ENCODE measurements around the gene RPGR. TPM values are rescaled to one million over a fixed set of nuclear protein-coding genes. Genes with fewer than 3 reads are reported as not detected.

The RPGR gene
- total and polyA plus RNA-seq, 9 of the 15 experiments (the other 6 are each of a cell fraction or from before 2014, with no cell fraction given) = 2.1 to 7.9 (median 5.7) TPM

DNA sequence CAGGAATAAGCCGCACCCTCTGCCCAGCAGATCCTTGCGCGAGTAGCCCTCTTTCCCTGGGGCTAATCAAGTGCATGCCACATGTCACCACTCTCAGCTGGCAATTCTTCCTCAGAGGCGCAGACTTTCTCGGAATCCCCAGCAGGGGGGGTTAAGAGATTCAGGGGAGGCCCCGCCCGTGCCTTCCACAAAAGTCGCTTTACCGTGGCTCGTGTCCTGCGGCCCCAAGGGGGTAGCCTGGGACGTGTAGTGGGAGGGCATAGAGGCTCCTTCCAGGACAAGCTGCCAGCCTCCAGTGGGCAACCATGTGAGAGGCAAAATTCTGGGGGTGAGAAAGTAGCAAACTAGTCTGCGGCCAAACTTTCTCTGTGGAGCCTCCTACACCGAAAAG lies 107.3 kb downstream of the RPGR start (continued):
- TF ChIP-seq MCM5 (IDR thresholded peaks at IDR 0.05; ENCODE audit: low read depth) (no peak), ZBTB7A (IDR thresholded peaks at IDR 0.05; ENCODE audit: borderline replicate concordance, control insufficient read depth, low read depth, low read length) (no peak), ZNF146 (CRISPR knock-in tag; IDR thresholded peaks at IDR 0.05; ENCODE audit: unreplicated experiment) (no peak)

Small RNAs within 50 kb of the gene (small RNA-seq; reads per million reads assigned to genes)
- not detected for gene RF00322

Other genes with a start within 250 kb of the RPGR start
- 0.08 TPM in 1 of 2 replicates, not detected in the other for gene SRPX, start 106.6 kb downstream of the RPGR start, total RNA-seq (2014; rRNA removed)
- 0.15 TPM in 1 of 2 replicates, not detected in the other for gene SRPX, start 106.6 kb downstream of the RPGR start, total RNA-seq (2014; rRNA removed; fragmentation: Illumina TruSeq; extraction: Trizol)
- gene SRPX, start 106.6 kb downstream of the RPGR start, total RNA-seq (2015; rRNA removed; fragmentation: Illumina TruSeq; extraction: Trizol) = 0.43 TPM in 1 of 2 replicates, not detected in the other
- gene SRPX, start 106.6 kb downstream of the RPGR start, total RNA-seq (2021) = 0.45 TPM in 1 of 2 replicates, not detected in the other
- 0.18 and 0.65 TPM in 2 replicates for gene SRPX, start 106.6 kb downstream of the RPGR start, polyA plus RNA-seq (2011; rRNA removed)
- 0.24 TPM in 1 of 2 replicates, not detected in the other for gene SRPX, start 106.6 kb downstream of the RPGR start, polyA plus RNA-seq (2014; fragmentation: Illumina TruSeq; extraction: Trizol)
- under 1 TPM; 0.38 to 0.77 TPM for gene SRPX, start 106.6 kb downstream of the RPGR start, polyA plus RNA-seq (2014; fragmentation: Nextera tagmentation; extraction: Ambion mirVana)
- gene SRPX, start 106.6 kb downstream of the RPGR start, polyA plus RNA-seq (2014; rRNA removed) = 0.11 and 0.42 TPM in 2 replicates
- gene OTC, start 25.1 kb upstream of the RPGR start, total RNA-seq (2014; rRNA removed) = not detected in 2 replicates
- not detected in 2 replicates for gene OTC, start 25.1 kb upstream of the RPGR start, total RNA-seq (2014; rRNA removed; fragmentation: Illumina TruSeq; extraction: Trizol)
- gene OTC, start 25.1 kb upstream of the RPGR start, total RNA-seq (2015; rRNA removed; fragmentation: Illumina TruSeq; extraction: Trizol) = not detected in 2 replicates
- gene OTC, start 25.1 kb upstream of the RPGR start, total RNA-seq (2021) = not detected in 2 replicates
- gene OTC, start 25.1 kb upstream of the RPGR start, polyA plus RNA-seq (2011; rRNA removed) = not detected in 2 replicates
- gene OTC, start 25.1 kb upstream of the RPGR start, polyA plus RNA-seq (2014; fragmentation: Illumina TruSeq; extraction: Trizol) = not detected in 2 replicates
- gene OTC, start 25.1 kb upstream of the RPGR start, polyA plus RNA-seq (2014; fragmentation: Nextera tagmentation; extraction: Ambion mirVana) = not detected
- gene OTC, start 25.1 kb upstream of the RPGR start, polyA plus RNA-seq (2014; rRNA removed) = not detected in 2 replicates
- gene TSPAN7, start 234.0 kb upstream of the RPGR start, total RNA-seq (2014; rRNA removed) = not detected in 2 replicates
- gene TSPAN7, start 234.0 kb upstream of the RPGR start, total RNA-seq (2014; rRNA removed; fragmentation: Illumina TruSeq; extraction: Trizol) = 0.07 TPM in 1 of 2 replicates, not detected in the other
- 0.11 TPM in 1 of 2 replicates, not detected in the other for gene TSPAN7, start 234.0 kb upstream of the RPGR start, total RNA-seq (2015; rRNA removed; fragmentation: Illumina TruSeq; extraction: Trizol)
- gene TSPAN7, start 234.0 kb upstream of the RPGR start, total RNA-seq (2021) = 0.16 and 0.18 TPM in 2 replicates
- gene TSPAN7, start 234.0 kb upstream of the RPGR start, polyA plus RNA-seq (2011; rRNA removed) = 0.13 and 0.18 TPM in 2 replicates
- gene TSPAN7, start 234.0 kb upstream of the RPGR start, polyA plus RNA-seq (2014; fragmentation: Illumina TruSeq; extraction: Trizol) = 0.09 and 0.14 TPM in 2 replicates
- gene TSPAN7, start 234.0 kb upstream of the RPGR start, polyA plus RNA-seq (2014; fragmentation: Nextera tagmentation; extraction: Ambion mirVana) = under 1 TPM; 0.28 to 0.29 TPM
- 0.07 TPM in 1 of 2 replicates, not detected in the other for gene TSPAN7, start 234.0 kb upstream of the RPGR start, polyA plus RNA-seq (2014; rRNA removed)